Type B pancreatic cell (in vitro differentiated cells): ENCODE results near the gene CCDC88B. TPM values are rescaled to one million over a fixed set of nuclear protein-coding genes. Genes with fewer than 3 reads are reported as not detected.

Experiments used
- DNase-seq: peaks from one replicate; pipeline ENCODE4 v3.0.0; 2021; ENCODE audit warnings: mixed read lengths; ENCODE audit not compliant: unreplicated experiment; ENCODE audit errors: extremely low spot score
- H3K27ac Mint-ChIP-seq: 2 replicates; pipeline ENCODE4 v1.8.0; 2021; ENCODE audit warnings: mild to moderate bottlenecking, mixed read lengths
- H3K27me3 Mint-ChIP-seq: 2 replicates; pipeline ENCODE4 v1.8.0; 2021; ENCODE audit warnings: mixed read lengths
- H3K36me3 Mint-ChIP-seq: 2 replicates; pipeline ENCODE4 v1.8.0; 2021; ENCODE audit warnings: mixed read lengths
- H3K4me1 Mint-ChIP-seq: one replicate; pipeline ENCODE4 v1.8.0; 2021; ENCODE audit warnings: mixed read lengths; ENCODE audit not compliant: unreplicated experiment
- H3K4me3 Mint-ChIP-seq: 2 replicates; pipeline ENCODE4 v1.8.0; 2021; ENCODE audit warnings: mild to moderate bottlenecking, mixed read lengths
- H3K9me3 Mint-ChIP-seq: 2 replicates; pipeline ENCODE4 v1.8.0; 2021; ENCODE audit warnings: mixed read lengths
- CTCF ChIP-seq: fragments of 200-600 bp; sonication (generic); conservative IDR thresholded peaks from 2 replicates; pipeline ENCODE4 v1.5.0; 2021; ENCODE audit warnings: antibody characterized with exemption, mild to moderate bottlenecking
- total RNA-seq: library from RNA; stranded (reverse); gene quantifications from 2 replicates; pipeline ENCODE4 v1.2.1, GENCODE V29; 2021; ENCODE audit warnings: low replicate concordance

CCDC88B gene
- total RNA-seq, 1 donor from 2014 or later = 2.8 TPM

- Mint-ChIP-seq H3K27ac (no peak overlapping the region), H3K4me3 (no peak overlapping the region), H3K9me3 (no peaks in the 10 kb centered on the region), H3K36me3 (no peaks in the 10 kb centered on the region), H3K4me1 (peaks cover 4% of the 10 kb centered on the region), H3K27me3 (no peaks in the 10 kb centered on the region)
- no peak for TF ChIP-seq CTCF
- DNase-seq = no peak
Measured at GRCh38 chr11:64349404-64349803, 9.4 kb downstream of the CCDC88B start.

- Mint-ChIP-seq H3K9me3 (no peaks in the 10 kb centered on the region), H3K27ac (no peak overlapping the region), H3K4me3 (no peak overlapping the region), H3K27me3 (no peaks in the 10 kb centered on the region), H3K4me1 (peaks cover 4% of the 10 kb centered on the region), H3K36me3 (no peaks in the 10 kb centered on the region)
- DNase-seq = no peak
- no peak for TF ChIP-seq CTCF
Measured at GRCh38 chr11:64351136-64351631, 11.2 kb downstream of the CCDC88B start.

- H3K4me3 Mint-ChIP-seq = no peak overlapping the region
- TF ChIP-seq CTCF = no peak
- H3K4me1 Mint-ChIP-seq = peaks cover 5% of the 10 kb centered on the region
- H3K9me3 Mint-ChIP-seq = no peaks in the 10 kb centered on the region
- H3K27me3 Mint-ChIP-seq = no peaks in the 10 kb centered on the region
- no peak overlapping the region for H3K27ac Mint-ChIP-seq
- DNase-seq = no peak
- H3K36me3 Mint-ChIP-seq = no peaks in the 10 kb centered on the region
Measured at GRCh38 chr11:64352099-64352994, 12.3 kb downstream of the CCDC88B start.

- H3K9me3 Mint-ChIP-seq = no peaks in the 10 kb centered on the region
- no peak overlapping the region for H3K4me3 Mint-ChIP-seq
- H3K36me3 Mint-ChIP-seq = no peaks in the 10 kb centered on the region
- no peaks in the 10 kb centered on the region for H3K27me3 Mint-ChIP-seq
- no peak for DNase-seq
- no peak for TF ChIP-seq CTCF
- H3K27ac Mint-ChIP-seq = no peak overlapping the region
- peaks cover 11% of the 10 kb centered on the region for H3K4me1 Mint-ChIP-seq
Measured at GRCh38 chr11:64352995-64353714, 13.2 kb downstream of the CCDC88B start.

GRCh38 chr11:64353715-64354506 lies 13.9 kb downstream of the CCDC88B start:
- Mint-ChIP-seq H3K4me3 (no peak overlapping the region), H3K27ac (no peak overlapping the region), H3K4me1 (peaks cover 11% of the 10 kb centered on the region), H3K36me3 (no peaks in the 10 kb centered on the region), H3K9me3 (no peaks in the 10 kb centered on the region), H3K27me3 (no peaks in the 10 kb centered on the region)
- DNase-seq = no peak
- no peak for TF ChIP-seq CTCF
